H1 (cell line): ENCODE results near the gene ABHD15. TPM values are rescaled to one million over a fixed set of nuclear protein-coding genes. Genes with fewer than 3 reads are reported as not detected.
A peak's percentile ranks its signal among the peaks of the same experiment; 100 is the strongest.

ENCODE experiments used
- CTCF ChIA-PET: fragments of 300-600 bp; sonication (Branson Sonifier 250); formaldehyde crosslinking; loops from one replicate; lab custom pipeline; 2021; ENCODE audit not compliant: partially characterized antibody; lab: Charles Lee
- POLR2A ChIA-PET: fragments of 300-600 bp; sonication (Branson Sonifier 250); formaldehyde crosslinking; loops from one replicate; lab custom pipeline; 2021; ENCODE audit warnings: inconsistent platforms; ENCODE audit not compliant: partially characterized antibody; lab: Charles Lee
- DNase-seq, 2 experiments: peaks; one replicate each; pipeline versions ENCODE4 v3.0.0 to v3.0.0-alpha.2; 2010 to 2022; ENCODE audit warnings: low spot score in 2 of 2, low read depth in 1 of 2, mixed read lengths in 1 of 2
- FAIRE-seq: peaks from 2 replicates; lab custom pipeline; 2011; peaks lifted over from hg19 to GRCh38; lab: Jason Lieb, UNC
- H2AFZ ChIP-seq: 2 replicates; pipeline ENCODE4 v1.8.1; 2012; ENCODE audit warnings: low read length, inconsistent platforms
- H2AK5ac ChIP-seq: 2 replicates; pipeline ENCODE4 v1.6.1; 2013; ENCODE audit warnings: low read depth, low read length
- H2BK120ac ChIP-seq: replicated peaks from 2 replicates; pipeline ENCODE3; 2013; ENCODE audit warnings: low read depth, low read length, inconsistent platforms
- H2BK12ac ChIP-seq: 2 replicates; pipeline ENCODE4 v1.6.1; 2013; ENCODE audit warnings: low read depth, low read length
- H2BK15ac ChIP-seq: 2 replicates; pipeline ENCODE4 v1.6.1; 2013; ENCODE audit warnings: low read length
- H2BK20ac ChIP-seq: 2 replicates; pipeline ENCODE4 v1.6.1; 2013; ENCODE audit warnings: low read length
- H2BK5ac ChIP-seq: 2 replicates; pipeline ENCODE4 v1.6.1; 2013; ENCODE audit warnings: low read depth, low read length
- H3K14ac ChIP-seq: 2 replicates; pipeline ENCODE4 v1.6.1; 2013; ENCODE audit warnings: inconsistent platforms; ENCODE audit not compliant: insufficient read length
- H3K18ac ChIP-seq: 2 replicates; pipeline ENCODE4 v1.6.1; 2013; ENCODE audit warnings: low read length; ENCODE audit errors: extremely low read depth
- H3K23ac ChIP-seq: 2 replicates; pipeline ENCODE4 v1.6.1; 2013; ENCODE audit warnings: inconsistent platforms; ENCODE audit not compliant: insufficient read length
- H3K23me2 ChIP-seq: 2 replicates; pipeline ENCODE4 v1.6.1; 2013; ENCODE audit warnings: low read depth, low read length
- H3K27ac ChIP-seq: 2 replicates; pipeline ENCODE4 v1.6.1; 2011; ENCODE audit warnings: low read depth, low read length, inconsistent platforms
- H3K27me3 ChIP-seq, 4 experiments: replicated peaks in 1 of 4; 1 replicate in 1 of 4; 2 replicates in 3 of 4; pipeline versions ENCODE4 v1.6.1 to v1.8.1; 2011 to 2013; ENCODE audit warnings: low read length in 3 of 4, mild to moderate bottlenecking in 3 of 4, inconsistent platforms in 2 of 4, mixed read lengths in 2 of 4, moderate library complexity in 1 of 4; ENCODE audit not compliant: control insufficient read depth in 3 of 4, insufficient read depth in 3 of 4; ENCODE audit errors: extremely low read depth in 1 of 4
- H3K36me3 ChIP-seq, 4 experiments: 2 replicates each; pipeline versions ENCODE4 v1.6.1 to v1.8.1; 2011 to 2013; ENCODE audit warnings: mild to moderate bottlenecking in 4 of 4, low read length in 3 of 4, moderate library complexity in 2 of 4, control low read depth in 1 of 4, inconsistent platforms in 1 of 4; ENCODE audit not compliant: insufficient read depth in 4 of 4, control insufficient read depth in 2 of 4
- H3K4ac ChIP-seq: replicated peaks from 2 replicates; pipeline ENCODE3; 2013; ENCODE audit warnings: low read length, low read depth, mixed read lengths, inconsistent platforms; ENCODE audit not compliant: insufficient read length
- H3K4me1 ChIP-seq, 4 experiments: replicated peaks in 1 of 4; 1 replicate in 1 of 4; 2 replicates in 3 of 4; pipeline versions ENCODE4 v1.6.1 to v1.8.1; 2011 to 2013; ENCODE audit warnings: low read length in 3 of 4, inconsistent platforms in 2 of 4, mixed read lengths in 1 of 4; ENCODE audit not compliant: insufficient read depth in 4 of 4, control insufficient read depth in 3 of 4
- H3K4me2 ChIP-seq, 2 experiments: 2 replicates each; pipeline versions ENCODE4 v1.6.1 to v1.8.1; 2011 to 2013; ENCODE audit warnings: low read depth in 2 of 2, low read length in 2 of 2, control low read depth in 1 of 2, inconsistent platforms in 1 of 2, mild to moderate bottlenecking in 1 of 2; ENCODE audit not compliant: insufficient read depth in 1 of 2
- H3K4me3 ChIP-seq, 4 experiments: fragments of 200-600, 300-600 bp in 1 of 4; sonication (generic), shearing (Covaris generic), sonication (Bioruptor Twin) in 1 of 4; 2 replicates each; pipeline versions ENCODE4 v1.5.1 to v1.8.1; 2011 to 2016; ENCODE audit warnings: low read length in 4 of 4, low read depth in 3 of 4, control low read depth in 2 of 4, inconsistent platforms in 2 of 4, mild to moderate bottlenecking in 2 of 4, mixed read lengths in 1 of 4, moderate library complexity in 1 of 4; ENCODE audit not compliant: insufficient read depth in 2 of 4; ENCODE audit errors: extremely low read depth in 1 of 4
- H3K56ac ChIP-seq: replicated peaks from 2 replicates; pipeline ENCODE3; 2013; ENCODE audit warnings: low read depth, mild to moderate bottlenecking, mixed read lengths, low read length, inconsistent platforms; ENCODE audit not compliant: insufficient read length
- H3K79me1 ChIP-seq: 2 replicates; pipeline ENCODE4 v1.6.1; 2013; ENCODE audit warnings: low read depth, low read length, control low read depth
- H3K79me2 ChIP-seq, 2 experiments: 2 replicates each; pipeline versions ENCODE4 v1.6.1 to v1.8.1; 2012 to 2013; ENCODE audit warnings: low read length in 2 of 2, mild to moderate bottlenecking in 2 of 2, inconsistent platforms in 1 of 2; ENCODE audit not compliant: insufficient read depth in 2 of 2, control insufficient read depth in 1 of 2
- H3K9ac ChIP-seq, 4 experiments: replicated peaks in 1 of 4; 1 replicate in 1 of 4; 2 replicates in 3 of 4; pipeline versions ENCODE4 v1.6.1 to v1.8.1; 2011 to 2013; ENCODE audit warnings: low read depth in 3 of 4, low read length in 3 of 4, control low read depth in 2 of 4, mild to moderate bottlenecking in 2 of 4, moderate library complexity in 2 of 4, inconsistent platforms in 1 of 4; ENCODE audit errors: extremely low read depth in 1 of 4
- H3K9me3 ChIP-seq, 2 experiments: 2 replicates each; pipeline versions ENCODE4 v1.6.1 to v1.8.1; 2012 to 2013; ENCODE audit warnings: mild to moderate bottlenecking in 2 of 2, moderate library complexity in 2 of 2, control low read depth in 1 of 2, inconsistent platforms in 1 of 2, low read depth in 1 of 2, low read length in 1 of 2, mixed read lengths in 1 of 2; ENCODE audit not compliant: insufficient read depth in 2 of 2
- H4K20me1 ChIP-seq, 2 experiments: replicated peaks in 1 of 2; 2 replicates each; pipeline versions ENCODE3 to v1.8.1; 2011 to 2013; ENCODE audit warnings: inconsistent platforms in 2 of 2, low read length in 2 of 2, mild to moderate bottlenecking in 1 of 2; ENCODE audit not compliant: insufficient read depth in 2 of 2, control insufficient read depth in 1 of 2
- H4K5ac ChIP-seq: 2 replicates; pipeline ENCODE4 v1.6.1; 2013; ENCODE audit warnings: low read length, low read depth, mixed read lengths, inconsistent platforms; ENCODE audit not compliant: insufficient read length
- H4K8ac ChIP-seq: 2 replicates; pipeline ENCODE4 v1.8.0; 2013; ENCODE audit warnings: mild to moderate bottlenecking, moderate library complexity, low read length, inconsistent platforms; ENCODE audit not compliant: insufficient read depth; ENCODE audit errors: extremely low read depth
- H4K91ac ChIP-seq: replicated peaks from 2 replicates; pipeline ENCODE3; 2013; ENCODE audit warnings: low read length, mixed read lengths, inconsistent platforms; ENCODE audit not compliant: insufficient read length
- BCL11A ChIP-seq, 2 experiments: IDR thresholded peaks; one replicate each; pipeline ENCODE4 v1.6.1; 2011; ENCODE audit warnings: low read depth in 2 of 2, low read length in 2 of 2, mild to moderate bottlenecking in 2 of 2
- WGBS, 2 experiments: shearing (Covaris generic) in 1 of 2; methylation state at CpG; one replicate each; pipeline versions ENCODE4 v1.1.6 to v1.1.7; 2013 to 2015; ENCODE audit warnings: low lambda C conversion rate in 2 of 2, mixed read lengths in 2 of 2, inconsistent platforms in 1 of 2, low coverage in 1 of 2, missing lambda C conversion rate in 1 of 2; ENCODE audit not compliant: insufficient replicate concordance in 2 of 2, insufficient coverage in 1 of 2, insufficient read length in 1 of 2; ENCODE audit errors: extremely low coverage in 1 of 2, missing lambda C conversion rate in 1 of 2; 5-methylcytosine and 5-hydroxymethylcytosine counted together
- polyA plus RNA-seq, 7 experiments: library from polyadenylated mRNA; depleted of rRNA in 3 of 7; stranded (reverse) in 5 of 7; unstranded in 2 of 7; fragments of >200 nt in 5 of 7; fragments of 200-250 nt in 2 of 7; gene quantifications; 1 replicate in 5 of 7; 2 replicates in 1 of 7; 4 replicates in 1 of 7; pipeline versions ENCODE4 v1.2.1 to v1.2.3, GENCODE V29; 2011 to 2013; ENCODE audit warnings: missing spikeins in 2 of 7, mixed read lengths in 2 of 7
- total RNA-seq: library from RNA; stranded (reverse); fragmentation: NEBNext Ultra II Directional; extraction: Animal tissue kit (Norgen Biotek cat#: 25700); gene quantifications from 2 replicates; pipeline ENCODE4 v1.2.1, GENCODE V29; 2021

ABHD15 gene
- total and polyA plus RNA-seq, 2 of the 8 experiments (the other 6 are each of a cell fraction or from before 2014, with no cell fraction given): 0.88 to 1.7 TPM

GRCh38 chr17:29587591-29587990 is 20.8 kb upstream of the ABHD15 start:
- Histone ChIP-seq H4K91ac (no peak overlapping the region), H3K14ac (no peak overlapping the region), H3K4me3 (peak overlapping the region in 3 of 4 experiments; percentile 64 to 82 (median 76); a peak in 1 of 8 replicates), H3K79me2 (peaks cover 0 to 42% of the 10 kb centered on the region in 2 experiments; a peak in 2 of 4 replicates), H3K9me3 (no peaks in the 10 kb centered on the region)
- no peak for TF ChIP-seq BCL11A (IDR thresholded peaks at IDR 0.05; ENCODE audit: low read depth in 2 of 2, low read length in 2 of 2)
- TF ChIP-seq, all 59 proteins: peak for 0
- no peak overlapping the region for H3K27ac ChIP-seq
- H2BK15ac ChIP-seq: peak overlapping the region; percentile 12; the same call in 1 of the 2 replicates
- no peak overlapping the region for H2BK12ac ChIP-seq
- 80% methylated on average over 6 of the region's 6 CpGs; no CpG with 5 or more reads in 1 of the 2 experiments for WGBS, 2 experiments
- no peak overlapping the region for H2BK120ac ChIP-seq
- no peak overlapping the region for H4K8ac ChIP-seq
- no peak overlapping the region for H2BK20ac ChIP-seq
- ChIA-PET POLR2A (interaction anchor here (0.6 to 1.8 kb wide), 4 partner anchors 11 to 321 kb away, joined by 3 to 8 read pairs (median 4); no protein-coding TSS in a partner anchor), CTCF (interaction anchor here (0.9 to 14.8 kb wide), 7 partner anchors 9 to 218 kb away, joined by 3 to 193 read pairs (median 11); partner anchors contain the start of gene CORO6)
- H3K4me2 ChIP-seq: peak overlapping the region; percentile 93 to 95; a peak in 2 of 4 replicates
- H3K18ac ChIP-seq: no peak overlapping the region
- H4K20me1 ChIP-seq: peaks cover 15 to 35% of the 10 kb centered on the region in 2 experiments
- no peak overlapping the region for H3K56ac ChIP-seq
- no peak for DNase-seq
- H2AK5ac ChIP-seq: no peak overlapping the region
- H2AFZ ChIP-seq: no peak overlapping the region
- H3K27me3 ChIP-seq: peaks cover 0 to 6% (median 5%) of the 10 kb centered on the region in 4 experiments; a peak in 2 of 7 replicates
- H4K5ac ChIP-seq: no peak overlapping the region
- peaks cover 19% of the 10 kb centered on the region for H3K79me1 ChIP-seq
- H2BK5ac ChIP-seq: no peak overlapping the region
- H3K4me1 ChIP-seq: peaks cover 7 to 44% (median 35%) of the 10 kb centered on the region in 4 experiments
- no peak overlapping the region for H3K4ac ChIP-seq
- H3K9ac ChIP-seq: no peak overlapping the region
- 0 out of 8 replicates have a peak, but pooled peaks cover 0 to 3% (median 0%) of the 10 kb centered on the region in 4 experiments for H3K36me3 ChIP-seq
- H3K23me2 ChIP-seq: peaks cover 32% of the 10 kb centered on the region; the same call in 1 of the 2 replicates
- no peak overlapping the region for H3K23ac ChIP-seq
- FAIRE-seq: no peak
